Thyroid gland (tissue), 4 donors: Measurements from ENCODE around the gene ANKMY2. TPM values are rescaled to one million over a fixed set of nuclear protein-coding genes. Genes with fewer than 3 reads are reported as not detected.

Source experiments
- DNase-seq, 2 donors: peaks; one replicate each; pipeline ENCODE4 v3.0.0-alpha.2; 2019
- H3K27ac ChIP-seq, 3 donors: fragments of 200-600 bp; sonication (generic); 1 replicate in 2 of 3; 2 replicates in 1 of 3; pipeline ENCODE4 v1.5.1; 2016 to 2019; ENCODE audit warnings: mild to moderate bottlenecking in 1 of 3, moderate library complexity in 1 of 3
- H3K27me3 ChIP-seq: fragments of 200-600 bp; sonication (generic); one replicate; pipeline ENCODE4 v1.5.1; 2019
- H3K36me3 ChIP-seq, 2 donors: fragments of 200-600 bp; sonication (generic); one replicate each; pipeline ENCODE4 v1.5.1; 2016 to 2019
- H3K4me1 ChIP-seq, 2 donors: fragments of 200-600 bp; sonication (generic); one replicate each; pipeline ENCODE4 v1.5.1; 2017 to 2019
- H3K4me3 ChIP-seq, 3 donors: fragments of 200-600 bp; sonication (generic); replicated peaks in 1 of 3; 1 replicate in 2 of 3; 2 replicates in 1 of 3; pipeline ENCODE4 v1.5.1; 2016; ENCODE audit warnings: mild to moderate bottlenecking in 1 of 3
- H3K9me3 ChIP-seq: fragments of 200-600 bp; sonication (generic); one replicate; pipeline ENCODE4 v1.5.1; 2017
- POLR2A ChIP-seq, 2 donors: fragments of 450-650 bp; IDR thresholded peaks; one replicate each; pipeline ENCODE4 v1.6.1; 2017; ENCODE audit warnings: antibody characterized with exemption in 2 of 2, mild to moderate bottlenecking in 2 of 2, moderate library complexity in 1 of 2
- WGBS, 2 donors: methylation state at CpG; one replicate each; pipeline ENCODE4 v1.1.5; 2017; 5-methylcytosine and 5-hydroxymethylcytosine counted together
- intact Hi-C: fragments of 100-400 bp; cut with DNase I; formaldehyde crosslinking; loops from one replicate; pipeline ENCODE4 v1.15.1; 2023
- total RNA-seq, 4 donors: library from RNA; depleted of rRNA; stranded (reverse); fragments of >200 nt; gene quantifications; one replicate each; pipeline ENCODE4 v1.2.3, GENCODE V29; 2016
- TF ChIP-seq, protein P1 (sequence below), 6 experiments: fragments of 200-600 bp in 3 of 6; fragments of 450-650 bp in 3 of 6; sonication (generic) in 3 of 6; IDR thresholded peaks; one replicate each; pipeline ENCODE4 v1.5.1; 2016 to 2019; ENCODE audit warnings: antibody characterized with exemption in 6 of 6, mild to moderate bottlenecking in 2 of 6, inconsistent platforms in 1 of 6, moderate library complexity in 1 of 6

The ANKMY2 gene
- total RNA-seq, 4 donors from 2014 or later = 21.2 to 35.1 (median 23.9) TPM

- WGBS, 2 donors = 97 to 98% methylated on average over 3 of the region's 3 CpGs
- TF ChIP-seq, protein P1, sequence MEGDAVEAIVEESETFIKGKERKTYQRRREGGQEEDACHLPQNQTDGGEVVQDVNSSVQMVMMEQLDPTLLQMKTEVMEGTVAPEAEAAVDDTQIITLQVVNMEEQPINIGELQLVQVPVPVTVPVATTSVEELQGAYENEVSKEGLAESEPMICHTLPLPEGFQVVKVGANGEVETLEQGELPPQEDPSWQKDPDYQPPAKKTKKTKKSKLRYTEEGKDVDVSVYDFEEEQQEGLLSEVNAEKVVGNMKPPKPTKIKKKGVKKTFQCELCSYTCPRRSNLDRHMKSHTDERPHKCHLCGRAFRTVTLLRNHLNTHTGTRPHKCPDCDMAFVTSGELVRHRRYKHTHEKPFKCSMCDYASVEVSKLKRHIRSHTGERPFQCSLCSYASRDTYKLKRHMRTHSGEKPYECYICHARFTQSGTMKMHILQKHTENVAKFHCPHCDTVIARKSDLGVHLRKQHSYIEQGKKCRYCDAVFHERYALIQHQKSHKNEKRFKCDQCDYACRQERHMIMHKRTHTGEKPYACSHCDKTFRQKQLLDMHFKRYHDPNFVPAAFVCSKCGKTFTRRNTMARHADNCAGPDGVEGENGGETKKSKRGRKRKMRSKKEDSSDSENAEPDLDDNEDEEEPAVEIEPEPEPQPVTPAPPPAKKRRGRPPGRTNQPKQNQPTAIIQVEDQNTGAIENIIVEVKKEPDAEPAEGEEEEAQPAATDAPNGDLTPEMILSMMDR (IDR thresholded peaks at IDR 0.05) = no peak
- TF ChIP-seq POLR2A (IDR thresholded peaks at IDR 0.05) = no peak
- DNase-seq = no peak
- peaks cover 8 to 12% of the 10 kb centered on the region in 2 donors for H3K36me3 ChIP-seq
- H3K4me3 ChIP-seq = no peak overlapping the region
- intact Hi-C loops = no loop called here
- no peaks in the 10 kb centered on the region for H3K9me3 ChIP-seq
- H3K27ac ChIP-seq = peak overlapping the region in 1 of 3 donors; percentile 12
- H3K4me1 ChIP-seq = peaks cover 16 to 20% of the 10 kb centered on the region in 2 donors
- no peaks in the 10 kb centered on the region for H3K27me3 ChIP-seq
Measured at GRCh38 chr7:16671811-16672210, 26.3 kb upstream of the ANKMY2 start.

GRCh38 chr7:16670731-16671344 lies 25.3 kb upstream of the ANKMY2 start:
- 96 to 97% methylated on average over 4 of the region's 4 CpGs for WGBS, 2 donors
- DNase-seq = no peak
- intact Hi-C loops = no loop called here
- Histone ChIP-seq H3K4me3 (no peak overlapping the region), H3K27ac (peak overlapping the region in 1 of 3 donors; percentile 20), H3K27me3 (no peaks in the 10 kb centered on the region), H3K36me3 (peaks cover 7 to 12% of the 10 kb centered on the region in 2 donors), H3K4me1 (peaks cover 16 to 20% of the 10 kb centered on the region in 2 donors), H3K9me3 (no peaks in the 10 kb centered on the region)
- TF ChIP-seq, protein P1 (IDR thresholded peaks at IDR 0.05) = no peak

GRCh38 chr7:16670021-16670420 lies 24.5 kb upstream of the ANKMY2 start:
- Histone ChIP-seq H3K36me3 (peaks cover under 1 to 8% of the 10 kb centered on the region in 2 donors), H3K9me3 (no peaks in the 10 kb centered on the region), H3K4me3 (no peak overlapping the region), H3K27me3 (no peaks in the 10 kb centered on the region), H3K4me1 (peaks cover 16 to 20% of the 10 kb centered on the region in 2 donors), H3K27ac (peak overlapping the region; percentile 14 to 95 (median 83))
- WGBS, 2 donors = 78 to 82% methylated on average over 1 of the region's 1 CpG
- intact Hi-C loops = no loop called here
- DNase-seq = no peak
- no peak for TF ChIP-seq POLR2A (IDR thresholded peaks at IDR 0.05)
- TF ChIP-seq, protein P1 (IDR thresholded peaks at IDR 0.05) = no peak

DNA sequence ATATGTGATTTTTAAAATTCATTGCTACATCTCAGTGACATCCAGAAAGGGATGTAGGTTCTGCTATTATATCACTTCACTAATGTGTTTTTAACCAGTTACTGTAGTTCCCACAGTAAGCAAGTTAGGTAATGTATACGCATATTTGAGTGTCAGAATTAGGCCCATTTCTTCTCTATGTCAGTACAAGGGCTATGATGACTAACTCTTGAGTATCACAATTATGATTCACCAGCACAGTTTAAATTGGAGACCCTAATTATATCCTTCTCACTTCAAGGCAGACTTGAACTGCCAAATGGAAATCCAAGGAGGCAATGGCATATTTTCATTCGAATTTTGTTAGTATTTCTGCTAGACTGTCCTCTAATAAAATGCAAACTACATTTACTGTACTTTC lies 24.0 kb upstream of the ANKMY2 start:
- peaks cover 0 to 4% of the 10 kb centered on the region in 2 donors for H3K36me3 ChIP-seq
- no peak overlapping the region for H3K4me3 ChIP-seq
- no peaks in the 10 kb centered on the region for H3K27me3 ChIP-seq
- H3K4me1 ChIP-seq = peaks cover 16 to 20% of the 10 kb centered on the region in 2 donors
- intact Hi-C loops = no loop called here
- no peak for DNase-seq
- TF ChIP-seq, protein P1 (IDR thresholded peaks at IDR 0.05) = no peak
- no peak for TF ChIP-seq POLR2A (IDR thresholded peaks at IDR 0.05)
- H3K27ac ChIP-seq = peak overlapping the region; percentile 14 to 95 (median 83)
- WGBS, 2 donors = 92 to 96% methylated on average over 2 of the region's 2 CpGs
- H3K9me3 ChIP-seq = no peaks in the 10 kb centered on the region

- Histone ChIP-seq H3K4me3 (no peak overlapping the region), H3K4me1 (peaks cover 16 to 20% of the 10 kb centered on the region in 2 donors), H3K9me3 (no peaks in the 10 kb centered on the region), H3K36me3 (no peaks in the 10 kb centered on the region), H3K27ac (peak overlapping the region; percentile 83 to 95 (median 85)), H3K27me3 (no peaks in the 10 kb centered on the region)
- DNase-seq = no peak
- no peak for TF ChIP-seq POLR2A (IDR thresholded peaks at IDR 0.05)
- TF ChIP-seq, protein P1 (IDR thresholded peaks at IDR 0.05) = no peak
- WGBS, 2 donors = 92 to 95% methylated on average over 5 of the region's 5 CpGs
- intact Hi-C loops = no loop called here
Measured at GRCh38 chr7:16668978-16669377, 23.4 kb upstream of the ANKMY2 start.
